Measurements from ENCODE around the gene SAA2. TPM values are rescaled to one million over a fixed set of nuclear protein-coding genes. Genes with fewer than 3 reads are reported as not detected.
"Not testable (repeated sequence)": the region's sequence is repeated elsewhere in the genome, so short reads cannot be mapped to it uniquely, and the experiment has no call there.

The SAA2 gene
- total RNA-seq, 1 donor from 2014 or later, result 1.3 TPM

DNA sequence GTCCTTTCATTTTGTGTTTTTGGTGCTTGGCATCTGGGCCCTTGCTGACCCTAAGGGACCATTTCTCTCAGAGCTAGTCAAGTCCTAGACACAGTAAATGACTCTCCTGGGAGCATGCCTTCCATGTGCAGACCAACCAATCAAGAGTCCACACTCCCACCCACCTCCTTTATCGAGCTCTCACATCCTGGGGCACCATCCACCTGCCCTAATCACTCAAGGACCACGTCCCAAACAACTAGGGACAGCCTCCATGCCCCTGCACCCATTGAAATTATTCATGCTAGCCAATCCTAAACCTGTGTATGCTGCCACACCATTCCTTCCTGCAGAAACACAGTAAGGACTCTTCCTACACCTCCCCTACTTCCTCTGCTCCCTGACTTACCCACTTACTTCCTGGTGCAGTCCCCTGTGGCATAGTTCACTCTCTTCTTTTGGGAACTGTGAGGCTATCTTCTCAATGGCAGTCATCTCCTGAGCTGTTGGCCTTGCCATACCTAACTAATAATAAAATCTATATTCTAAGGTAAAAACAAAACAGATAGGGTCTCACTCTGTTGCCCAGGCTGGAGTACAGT is 6.4 kb upstream of the SAA2 start:
- ATAC-seq (ENCODE audit: poor library complexity) (no peak), DNase-seq (no peak)
- intact Hi-C loops (cut with DNase I), result no loop called here

DNA sequence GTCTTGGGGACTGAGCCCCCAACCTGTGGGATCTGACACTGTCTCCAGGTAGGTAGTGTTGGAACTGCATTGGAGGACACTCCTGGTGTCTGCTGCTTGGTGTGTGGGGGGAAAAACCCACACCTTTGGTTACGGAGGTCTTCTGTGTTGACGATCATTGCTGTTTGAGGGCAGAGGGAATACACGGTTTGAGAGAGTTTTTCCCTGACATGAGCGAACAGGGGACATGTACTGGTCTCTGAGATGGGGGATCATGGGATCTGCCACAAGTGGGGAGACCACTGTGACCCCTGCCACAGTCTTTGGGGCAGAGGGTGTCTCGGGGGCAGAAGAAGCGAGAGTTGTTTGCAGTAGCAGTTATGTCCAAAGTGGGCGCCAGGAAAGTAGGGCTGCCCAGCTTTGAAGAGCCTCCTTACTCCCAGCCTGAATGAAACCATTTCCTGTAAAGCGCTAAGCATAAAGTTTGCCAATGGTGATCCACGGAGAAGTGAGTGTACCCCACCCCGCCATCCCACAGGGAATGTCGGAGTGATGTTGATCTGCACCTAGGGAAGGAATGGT is 5.4 kb upstream of the SAA2 start:
- ATAC-seq (ENCODE audit: poor library complexity), result no peak
- intact Hi-C loops (cut with DNase I), result no loop called here
- DNase-seq, result no peak

DNA sequence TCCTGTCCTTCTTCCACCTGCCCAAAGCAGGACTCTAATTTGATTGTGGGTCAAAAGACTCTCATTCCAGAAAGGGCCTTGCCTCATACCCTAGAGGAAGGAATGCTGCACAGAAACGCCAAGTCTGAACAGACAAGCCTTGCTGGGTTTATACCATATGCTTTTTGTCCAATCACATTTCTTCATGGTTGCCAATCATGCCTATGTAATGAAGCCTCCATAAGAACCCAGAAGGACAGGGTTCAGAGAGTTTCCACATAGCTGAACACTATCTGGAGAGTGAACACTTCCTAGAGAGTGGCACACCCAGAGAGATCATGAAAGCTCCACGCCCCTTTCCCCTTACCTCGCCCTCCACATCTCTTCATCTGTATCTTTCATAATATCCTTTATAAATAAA is 4.8 kb upstream of the SAA2 start:
- DNase-seq, result no peak
- intact Hi-C loops (cut with DNase I), result no loop called here
- ATAC-seq (ENCODE audit: poor library complexity), result no peak

- ATAC-seq (ENCODE audit: poor library complexity); intact Hi-C loops (cut with DNase I); DNase-seq: not testable (repeated sequence)
These were observed 1.3 kb downstream of the SAA2 start for GRCh38 chr11:18247191-18247581.

DNA sequence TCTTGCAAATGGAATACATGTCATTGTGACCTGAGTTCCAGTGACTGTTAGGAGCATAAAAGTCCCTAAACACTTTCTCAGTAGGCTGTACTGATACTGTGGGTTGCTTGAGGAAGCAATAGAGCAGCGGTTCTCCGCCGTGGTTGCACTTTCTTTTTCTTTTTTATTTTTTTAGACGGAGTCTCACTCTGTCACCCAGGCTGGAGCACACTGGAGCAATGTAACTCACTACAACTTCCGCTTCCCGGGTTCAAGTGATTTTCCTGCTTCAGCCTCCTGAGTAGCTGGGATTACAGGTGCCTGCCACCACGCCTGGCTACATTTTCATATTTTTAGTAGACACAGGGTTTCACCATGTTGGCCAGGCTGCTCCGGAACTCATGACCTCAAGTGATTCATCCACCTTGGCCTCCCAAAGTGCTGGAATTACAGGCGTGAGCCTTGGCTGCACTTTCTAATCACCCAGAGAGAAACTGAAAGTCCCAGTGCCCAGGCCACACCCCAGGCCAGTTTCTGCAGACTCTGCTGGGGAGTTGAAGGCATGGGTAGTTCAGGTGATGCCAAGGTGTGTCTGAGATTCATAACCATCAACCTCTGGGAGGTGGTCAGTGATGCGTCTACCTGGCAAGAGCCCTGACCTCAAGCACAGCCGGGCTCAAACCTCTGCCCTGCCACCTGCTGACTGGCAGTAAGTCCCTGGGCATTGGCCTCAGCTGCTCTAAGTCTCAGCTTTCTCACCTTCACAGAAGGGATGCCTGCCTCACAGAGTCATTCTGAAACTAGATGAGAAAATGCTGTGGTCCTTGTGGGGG is 1.9 kb downstream of the SAA2 start:
- ATAC-seq (ENCODE audit: poor library complexity); intact Hi-C loops (cut with DNase I); DNase-seq: not testable (repeated sequence)

- intact Hi-C loops (cut with DNase I), result no loop called here
- ATAC-seq (ENCODE audit: poor library complexity) (no peak), DNase-seq (no peak)
These were observed 3.1 kb downstream of the SAA2 start for GRCh38 chr11:18245396-18245795.

DNA sequence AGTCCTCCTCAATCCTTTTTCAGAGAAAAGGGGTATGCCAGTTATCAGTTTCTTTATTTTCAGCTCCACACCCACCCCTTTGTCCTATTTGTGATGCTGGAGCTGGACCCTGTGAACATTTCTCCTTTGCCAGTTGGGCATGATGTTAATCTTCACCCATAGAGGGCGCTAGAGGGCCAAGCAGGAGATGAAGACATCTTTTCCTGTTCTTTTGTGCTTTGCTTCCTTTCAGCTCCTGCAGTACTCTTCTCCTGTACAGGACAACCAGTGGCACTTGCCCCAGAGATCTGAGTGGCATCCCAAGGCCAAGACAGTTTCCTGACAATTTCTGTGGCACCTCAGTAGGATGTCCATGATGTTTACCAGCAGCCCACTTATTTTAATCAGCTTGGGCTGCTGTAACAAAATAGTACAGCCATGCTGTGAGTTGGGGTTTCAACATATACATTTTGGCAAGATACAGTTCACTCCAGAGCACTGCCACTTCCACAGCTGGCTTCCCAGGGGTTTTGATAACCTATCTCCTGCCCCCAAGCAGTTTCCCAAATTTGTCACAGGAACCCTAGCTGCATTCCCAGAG is 4.6 kb downstream of the SAA2 start:
- DNase-seq (no peak), ATAC-seq (ENCODE audit: poor library complexity) (no peak)
- intact Hi-C loops (cut with DNase I), result no loop called here

DNA sequence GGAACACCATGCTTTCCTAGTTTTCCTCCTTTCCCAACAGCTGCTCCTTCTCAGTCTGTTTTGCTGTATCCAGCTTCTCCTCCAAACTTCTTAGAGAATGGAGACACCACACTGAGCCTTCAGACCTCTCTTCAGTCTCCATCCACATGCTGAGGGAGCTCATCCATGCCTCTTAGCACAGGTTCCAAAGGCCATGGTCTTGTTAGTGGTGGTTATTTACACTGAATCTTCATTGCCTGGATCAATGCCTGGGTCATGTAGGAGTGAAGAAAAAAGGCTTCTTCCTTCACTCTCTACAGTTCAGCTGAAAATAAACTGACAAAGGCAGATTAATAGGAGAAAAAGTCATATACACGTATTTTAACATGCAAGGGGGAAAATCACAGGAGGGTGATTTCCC is 8.8 kb downstream of the SAA2 start:
- DNase-seq (no peak), ATAC-seq (ENCODE audit: poor library complexity) (no peak)
- intact Hi-C loops (cut with DNase I), result no loop called here

GRCh38 chr11:18236664-18237356 is 11.7 kb downstream of the SAA2 start, which contains the start of gene SAA4:
Gene SAA4, minus strand, starts transcription at chr11:18236802. Its CDS starts 876 bp downstream, at chr11:18235926.
- intact Hi-C loops (cut with DNase I), result no loop called here
- no peak for DNase-seq
- no peak for ATAC-seq (ENCODE audit: poor library complexity)

GRCh38 chr11:18235394-18236334 is 12.8 kb downstream of the SAA2 start:
- ATAC-seq (ENCODE audit: poor library complexity) (no peak), DNase-seq (no peak)
- intact Hi-C loops (cut with DNase I), result no loop called here

- ATAC-seq (ENCODE audit: poor library complexity) (no peak), DNase-seq (no peak)
- intact Hi-C loops (cut with DNase I), result no loop called here
These were observed 14.6 kb downstream of the SAA2 start for GRCh38 chr11:18233912-18234311.

DNA sequence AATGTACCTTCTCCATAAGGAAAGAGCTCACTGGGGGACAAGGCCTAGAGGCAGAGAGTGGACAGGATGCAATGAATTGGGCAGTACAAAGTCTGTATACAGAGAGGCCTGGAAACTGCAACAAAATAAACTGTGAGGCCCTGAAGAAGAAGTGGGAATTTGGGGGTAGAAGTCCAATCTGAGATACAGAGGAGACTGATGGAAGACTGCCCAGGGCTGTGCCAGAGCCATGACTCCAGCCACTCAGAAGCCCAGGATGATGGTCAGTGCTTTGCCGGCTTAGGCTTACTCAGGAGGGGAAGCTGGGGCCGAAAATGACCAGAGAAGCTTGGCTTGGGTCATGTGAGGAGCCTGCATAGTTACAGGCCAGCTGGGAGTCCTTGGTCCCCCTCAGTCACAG is 17.6 kb downstream of the SAA2 start:
- no peak for ATAC-seq (ENCODE audit: poor library complexity)
- intact Hi-C loops (cut with DNase I), result no loop called here
- DNase-seq, result no peak

- no peak for DNase-seq
- ATAC-seq (ENCODE audit: poor library complexity), result no peak
- intact Hi-C loops (cut with DNase I), result no loop called here
These were observed 19.0 kb downstream of the SAA2 start for GRCh38 chr11:18229501-18229900.

GRCh38 chr11:18225913-18226312 is 22.6 kb downstream of the SAA2 start:
- DNase-seq (no peak), ATAC-seq (ENCODE audit: poor library complexity) (no peak)
- intact Hi-C loops (cut with DNase I), result no loop called here

GRCh38 chr11:18223591-18224387 is 24.7 kb downstream of the SAA2 start:
- ATAC-seq (ENCODE audit: poor library complexity), result no peak
- DNase-seq, result no peak
- intact Hi-C loops (cut with DNase I), result no loop called here

DNA sequence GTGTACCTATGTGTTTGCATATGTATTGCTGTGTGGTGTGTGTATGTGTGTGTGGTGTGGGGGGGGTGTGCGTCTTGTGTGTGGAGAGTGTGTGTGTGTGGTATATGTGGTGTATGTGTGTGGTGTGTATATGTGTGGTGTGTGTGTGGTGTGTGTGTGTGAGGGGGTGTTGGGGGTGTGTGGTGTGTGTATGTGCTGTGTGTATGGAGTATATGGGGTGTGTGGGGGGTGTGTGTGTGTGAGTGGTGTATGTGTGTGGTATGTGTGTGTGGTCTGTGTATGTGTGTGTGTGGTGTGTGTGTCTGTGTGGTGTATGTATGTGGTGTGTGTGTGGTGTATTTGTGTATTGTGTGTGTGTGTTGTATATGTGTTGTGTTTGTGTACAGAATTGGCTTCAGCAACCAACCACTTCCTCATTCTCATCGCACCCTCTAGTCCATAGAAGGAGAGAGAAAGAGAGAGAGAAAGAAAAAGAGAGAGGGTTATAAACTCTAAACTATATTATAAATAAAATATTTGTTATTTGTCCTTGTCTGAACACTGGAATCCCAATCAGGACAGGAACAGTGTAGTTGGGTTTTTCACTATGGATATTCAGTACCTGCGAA is 25.6 kb downstream of the SAA2 start:
- intact Hi-C loops (cut with DNase I), result no loop called here
- DNase-seq, result no peak
- ATAC-seq (ENCODE audit: poor library complexity), result no peak

DNA sequence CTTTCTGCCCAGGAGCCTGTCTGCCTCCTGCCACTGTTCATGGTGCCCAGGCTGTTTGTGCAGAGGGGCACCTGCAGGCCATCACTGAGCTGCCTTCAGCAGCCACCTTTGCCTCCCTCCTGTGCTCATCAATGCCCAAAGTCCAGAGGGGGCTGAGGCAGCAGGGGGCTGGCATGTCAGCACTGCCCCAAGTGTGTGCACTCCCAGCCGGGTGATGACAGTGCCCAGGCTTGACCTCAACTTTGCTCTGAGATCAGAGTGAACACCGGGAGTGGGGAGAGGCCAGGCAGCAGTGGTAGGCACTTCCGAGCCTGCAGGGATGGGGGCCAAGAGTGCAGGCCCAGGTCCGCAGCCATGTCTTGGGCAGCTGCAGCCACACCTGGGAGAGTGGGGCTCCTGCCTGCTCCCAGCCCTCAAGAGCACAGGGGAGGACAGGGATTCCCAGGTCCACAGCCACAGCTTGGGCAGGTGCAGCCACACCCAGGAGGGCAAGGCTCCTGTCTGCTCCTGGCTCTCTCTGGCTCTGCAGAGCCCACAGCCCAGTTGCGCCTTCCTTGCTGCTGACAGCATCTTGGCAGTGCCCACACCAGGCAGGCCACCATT is 27.1 kb downstream of the SAA2 start:
- DNase-seq (no peak), ATAC-seq (ENCODE audit: poor library complexity) (no peak)
- intact Hi-C loops (cut with DNase I), result no loop called here

Data from Right ventricle myocardium superior (tissue), 1 donor.